ENCODE results near the gene OR7C1. TPM values are rescaled to one million over a fixed set of nuclear protein-coding genes. Genes with fewer than 3 reads are reported as not detected.

The OR7C1 gene
- total and polyA plus RNA-seq, 10 of the 15 experiments (the other 5 are each of a cell fraction or from before 2014, with no cell fraction given), result 0.04 to 0.06 TPM; not detected in 8

DNA sequence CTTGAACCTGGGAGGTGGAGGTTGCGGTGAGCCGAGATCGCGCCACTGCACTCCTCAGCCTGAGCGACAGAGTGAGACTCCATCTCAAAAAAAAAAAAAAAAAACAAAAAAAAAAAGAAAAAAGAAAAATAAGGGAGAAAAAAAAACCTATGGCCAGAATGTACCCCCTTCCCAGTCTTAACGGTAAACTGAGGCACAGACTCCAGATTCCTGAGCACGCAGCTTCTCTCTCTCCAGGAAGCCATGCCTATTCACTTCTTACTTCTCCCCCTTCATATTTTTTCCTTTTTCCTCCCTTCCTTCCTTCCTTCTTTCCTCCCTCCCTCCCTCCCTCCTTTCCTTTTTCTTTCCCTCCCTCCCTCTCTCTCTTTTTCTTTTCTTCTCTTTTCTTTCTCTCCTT, 62.0 kb downstream of the OR7C1 start (continued):
- TF ChIP-seq TCF3 (IDR thresholded peaks at IDR 0.05; ENCODE audit: borderline replicate concordance, insufficient read depth, low read depth, low read length) (no peak), RUNX3 (IDR thresholded peaks at IDR 0.05; ENCODE audit: low read length) (no peak), SMAD1 (IDR thresholded peaks at IDR 0.05; ENCODE audit: low read depth, partially characterized antibody) (no peak), RBBP5 (conservative IDR thresholded peaks at IDR 0.05) (no peak), RAD21 (IDR thresholded peaks at IDR 0.05; ENCODE audit: insufficient read depth, low read depth, low read length) (no peak)
- TF ChIP-seq, protein P1, sequence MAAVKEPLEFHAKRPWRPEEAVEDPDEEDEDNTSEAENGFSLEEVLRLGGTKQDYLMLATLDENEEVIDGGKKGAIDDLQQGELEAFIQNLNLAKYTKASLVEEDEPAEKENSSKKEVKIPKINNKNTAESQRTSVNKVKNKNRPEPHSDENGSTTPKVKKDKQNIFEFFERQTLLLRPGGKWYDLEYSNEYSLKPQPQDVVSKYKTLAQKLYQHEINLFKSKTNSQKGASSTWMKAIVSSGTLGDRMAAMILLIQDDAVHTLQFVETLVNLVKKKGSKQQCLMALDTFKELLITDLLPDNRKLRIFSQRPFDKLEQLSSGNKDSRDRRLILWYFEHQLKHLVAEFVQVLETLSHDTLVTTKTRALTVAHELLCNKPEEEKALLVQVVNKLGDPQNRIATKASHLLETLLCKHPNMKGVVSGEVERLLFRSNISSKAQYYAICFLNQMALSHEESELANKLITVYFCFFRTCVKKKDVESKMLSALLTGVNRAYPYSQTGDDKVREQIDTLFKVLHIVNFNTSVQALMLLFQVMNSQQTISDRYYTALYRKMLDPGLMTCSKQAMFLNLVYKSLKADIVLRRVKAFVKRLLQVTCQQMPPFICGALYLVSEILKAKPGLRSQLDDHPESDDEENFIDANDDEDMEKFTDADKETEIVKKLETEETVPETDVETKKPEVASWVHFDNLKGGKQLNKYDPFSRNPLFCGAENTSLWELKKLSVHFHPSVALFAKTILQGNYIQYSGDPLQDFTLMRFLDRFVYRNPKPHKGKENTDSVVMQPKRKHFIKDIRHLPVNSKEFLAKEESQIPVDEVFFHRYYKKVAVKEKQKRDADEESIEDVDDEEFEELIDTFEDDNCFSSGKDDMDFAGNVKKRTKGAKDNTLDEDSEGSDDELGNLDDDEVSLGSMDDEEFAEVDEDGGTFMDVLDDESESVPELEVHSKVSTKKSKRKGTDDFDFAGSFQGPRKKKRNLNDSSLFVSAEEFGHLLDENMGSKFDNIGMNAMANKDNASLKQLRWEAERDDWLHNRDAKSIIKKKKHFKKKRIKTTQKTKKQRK (IDR thresholded peaks at IDR 0.05; ENCODE audit: low read depth, low read length), result no peak

DNA sequence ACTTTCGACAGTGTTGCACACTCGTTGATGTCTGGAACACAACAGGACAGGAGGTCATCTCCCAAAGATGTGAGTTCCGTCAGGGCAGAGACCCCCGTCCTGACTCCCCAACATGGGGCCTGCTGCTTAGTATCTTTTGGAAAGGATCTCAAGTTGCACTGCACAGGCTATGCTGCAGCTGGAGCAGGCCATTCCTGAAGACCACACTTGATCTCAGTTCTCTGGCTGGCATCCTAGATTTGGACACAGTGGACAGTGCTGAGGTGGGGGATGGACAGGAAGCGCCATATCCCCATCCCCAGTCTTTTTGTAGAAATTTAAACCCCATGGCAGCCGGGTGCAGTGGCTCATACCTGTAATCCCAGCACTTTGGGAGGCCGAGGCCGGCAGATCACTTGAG, 62.5 kb downstream of the OR7C1 start:
- Histone ChIP-seq H3K9ac (ENCODE audit: control insufficient read depth, insufficient read depth, low read length) (no peak overlapping the region), H2AFZ (ENCODE audit: control insufficient read depth, low read depth, low read length) (no peak overlapping the region), H3K9me3 (replicated peaks; ENCODE audit: control insufficient read depth, insufficient read depth, low read length) (no peaks in the 10 kb centered on the region), H3K4me3 (no peak overlapping the region), H3K4me1 (ENCODE audit: control insufficient read depth, insufficient read depth, low read length) (peaks cover 4% of the 10 kb centered on the region), H3K27ac (ENCODE audit: control insufficient read depth, insufficient read depth) (no peak overlapping the region), H3K79me2 (ENCODE audit: control insufficient read depth, insufficient read depth, low read length) (no peaks in the 10 kb centered on the region), H3K4me2 (ENCODE audit: control insufficient read depth, insufficient read depth) (no peak overlapping the region), H4K20me1 (ENCODE audit: control insufficient read depth, insufficient read depth) (no peaks in the 10 kb centered on the region), H3K27me3 (replicated peaks in 1 of 2; ENCODE audit: control insufficient read depth in 2 of 2, insufficient read depth in 2 of 2, low read length in 1 of 2) (no peaks in the 10 kb centered on the region), H3K36me3 (ENCODE audit: control insufficient read depth in 2 of 2, insufficient read depth in 2 of 2, low read length in 1 of 2) (no peaks in the 10 kb centered on the region; a peak in 1 of 4 replicates)
- WGBS (ENCODE audit: insufficient coverage, insufficient replicate concordance, low lambda C conversion rate, missing lambda C conversion rate), result 52% methylated on average over 8 of the region's 8 CpGs
- ATAC-seq (no peak), DNase-seq (ENCODE audit: low read depth, low spot score) (no peak), FAIRE-seq (no peak)
- POLR2A ChIA-PET, result interaction anchor here (1.8 kb wide), 1 partner anchor 12 kb away, joined by 4 read pairs; no protein-coding TSS in a partner anchor
- RAD21 ChIA-PET (ENCODE audit: unreplicated experiment), result no interaction called here
- CTCF ChIA-PET, result no interaction called here
- SMC1A ChIA-PET (ENCODE audit: uncharacterized antibody, unreplicated experiment), result interaction anchor here (0.6 kb wide), 1 partner anchor 966 kb away, joined by 3 read pairs; the partner anchor contains the start of gene OR10H3
- BruUV-seq (replicated peaks), result no TSS peak
- intact Hi-C loops (cut with micrococcal nuclease; ENCODE audit: unreplicated experiment) (no loop called here), in situ Hi-C loops (cut with MboI) (no loop called here)
- TF ChIP-seq FOXK2 (IDR thresholded peaks at IDR 0.05), result no peak
- no peak for TF ChIP-seq ZBED1 (IDR thresholded peaks at IDR 0.05; ENCODE audit: borderline replicate concordance)
- no peak for TF ChIP-seq NR2F1 (conservative IDR thresholded peaks at IDR 0.05)
- TF ChIP-seq TCF3 (IDR thresholded peaks at IDR 0.05; ENCODE audit: borderline replicate concordance, insufficient read depth, low read depth, low read length), result no peak
- no peak for TF ChIP-seq ZSCAN29 (IDR thresholded peaks at IDR 0.05)
- no peak for TF ChIP-seq CBX3 (IDR thresholded peaks at IDR 0.05; ENCODE audit: borderline replicate concordance, low read depth)
- no peak for TF ChIP-seq NR2C1 (IDR thresholded peaks at IDR 0.05)
- no peak for TF ChIP-seq SP1 (IDR thresholded peaks at IDR 0.05; ENCODE audit: low read depth, low read length)
- TF ChIP-seq RAD21 (IDR thresholded peaks at IDR 0.05; ENCODE audit: insufficient read depth, low read depth, low read length), result no peak
- TF ChIP-seq MEF2A (IDR thresholded peaks at IDR 0.05; ENCODE audit: insufficient read depth, low read depth, low read length), result no peak
- TF ChIP-seq, protein P2, sequence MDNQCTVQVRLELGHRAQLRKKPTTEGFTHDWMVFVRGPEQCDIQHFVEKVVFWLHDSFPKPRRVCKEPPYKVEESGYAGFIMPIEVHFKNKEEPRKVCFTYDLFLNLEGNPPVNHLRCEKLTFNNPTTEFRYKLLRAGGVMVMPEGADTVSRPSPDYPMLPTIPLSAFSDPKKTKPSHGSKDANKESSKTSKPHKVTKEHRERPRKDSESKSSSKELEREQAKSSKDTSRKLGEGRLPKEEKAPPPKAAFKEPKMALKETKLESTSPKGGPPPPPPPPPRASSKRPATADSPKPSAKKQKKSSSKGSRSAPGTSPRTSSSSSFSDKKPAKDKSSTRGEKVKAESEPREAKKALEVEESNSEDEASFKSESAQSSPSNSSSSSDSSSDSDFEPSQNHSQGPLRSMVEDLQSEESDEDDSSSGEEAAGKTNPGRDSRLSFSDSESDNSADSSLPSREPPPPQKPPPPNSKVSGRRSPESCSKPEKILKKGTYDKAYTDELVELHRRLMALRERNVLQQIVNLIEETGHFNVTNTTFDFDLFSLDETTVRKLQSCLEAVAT (IDR thresholded peaks at IDR 0.05), result no peak
- TF ChIP-seq, protein P3, sequence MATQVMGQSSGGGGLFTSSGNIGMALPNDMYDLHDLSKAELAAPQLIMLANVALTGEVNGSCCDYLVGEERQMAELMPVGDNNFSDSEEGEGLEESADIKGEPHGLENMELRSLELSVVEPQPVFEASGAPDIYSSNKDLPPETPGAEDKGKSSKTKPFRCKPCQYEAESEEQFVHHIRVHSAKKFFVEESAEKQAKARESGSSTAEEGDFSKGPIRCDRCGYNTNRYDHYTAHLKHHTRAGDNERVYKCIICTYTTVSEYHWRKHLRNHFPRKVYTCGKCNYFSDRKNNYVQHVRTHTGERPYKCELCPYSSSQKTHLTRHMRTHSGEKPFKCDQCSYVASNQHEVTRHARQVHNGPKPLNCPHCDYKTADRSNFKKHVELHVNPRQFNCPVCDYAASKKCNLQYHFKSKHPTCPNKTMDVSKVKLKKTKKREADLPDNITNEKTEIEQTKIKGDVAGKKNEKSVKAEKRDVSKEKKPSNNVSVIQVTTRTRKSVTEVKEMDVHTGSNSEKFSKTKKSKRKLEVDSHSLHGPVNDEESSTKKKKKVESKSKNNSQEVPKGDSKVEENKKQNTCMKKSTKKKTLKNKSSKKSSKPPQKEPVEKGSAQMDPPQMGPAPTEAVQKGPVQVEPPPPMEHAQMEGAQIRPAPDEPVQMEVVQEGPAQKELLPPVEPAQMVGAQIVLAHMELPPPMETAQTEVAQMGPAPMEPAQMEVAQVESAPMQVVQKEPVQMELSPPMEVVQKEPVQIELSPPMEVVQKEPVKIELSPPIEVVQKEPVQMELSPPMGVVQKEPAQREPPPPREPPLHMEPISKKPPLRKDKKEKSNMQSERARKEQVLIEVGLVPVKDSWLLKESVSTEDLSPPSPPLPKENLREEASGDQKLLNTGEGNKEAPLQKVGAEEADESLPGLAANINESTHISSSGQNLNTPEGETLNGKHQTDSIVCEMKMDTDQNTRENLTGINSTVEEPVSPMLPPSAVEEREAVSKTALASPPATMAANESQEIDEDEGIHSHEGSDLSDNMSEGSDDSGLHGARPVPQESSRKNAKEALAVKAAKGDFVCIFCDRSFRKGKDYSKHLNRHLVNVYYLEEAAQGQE (IDR thresholded peaks at IDR 0.05; ENCODE audit: low read depth, low read length), result no peak
- no peak for TF ChIP-seq ZNF24 (IDR thresholded peaks at IDR 0.05)

Measured in GM12878 (cell line).